SJSA1 (cell line): ENCODE results near the gene CCDC6. TPM values are rescaled to one million over a fixed set of nuclear protein-coding genes. Genes with fewer than 3 reads are reported as not detected.
A peak's percentile ranks its signal among the peaks of the same experiment; 100 is the strongest.
"Not testable (repeated sequence)": the region's sequence is repeated elsewhere in the genome, so short reads cannot be mapped to it uniquely, and the experiment has no call there.

Source experiments
- DNase-seq, 2 experiments: peaks; one replicate each; pipeline ENCODE4 v3.0.0-alpha.2; 2015 to 2020; ENCODE audit warnings: low spot score in 2 of 2, low read depth in 1 of 2
- H3K27ac ChIP-seq: fragments of 250-450 bp; sonication (Bioruptor Pico); 2 replicates; pipeline ENCODE4 v1.5.1; 2020; ENCODE audit warnings: mild to moderate bottlenecking, moderate library complexity
- H3K27me3 ChIP-seq: fragments of 250-450 bp; sonication (Bioruptor Pico); replicated peaks from 2 replicates; pipeline ENCODE4 v1.5.1; 2020; ENCODE audit warnings: mild to moderate bottlenecking, moderate library complexity
- H3K36me3 ChIP-seq: fragments of 250-450 bp; sonication (Bioruptor Pico); 2 replicates; pipeline ENCODE4 v1.5.1; 2020; ENCODE audit warnings: mild to moderate bottlenecking
- H3K4me1 ChIP-seq: fragments of 250-450 bp; sonication (Bioruptor Pico); replicated peaks from 2 replicates; pipeline ENCODE4 v1.6.1; 2021; ENCODE audit warnings: mild to moderate bottlenecking
- H3K4me3 ChIP-seq: fragments of 250-450 bp; sonication (Bioruptor Pico); 2 replicates; pipeline ENCODE4 v1.5.1; 2020; ENCODE audit warnings: mild to moderate bottlenecking
- H3K9me3 ChIP-seq: fragments of 250-450 bp; sonication (Bioruptor Pico); replicated peaks from 2 replicates; pipeline ENCODE4 v1.5.1; 2020; ENCODE audit warnings: mild to moderate bottlenecking
- total RNA-seq: library from RNA; depleted of rRNA; stranded (reverse); fragments of >200 nt; shearing (Covaris generic); gene quantifications from 2 replicates; pipeline ENCODE4 v1.2.3, GENCODE V29; 2014

Gene CCDC6
- total RNA-seq, 1 experiment from 2014 or later: 18.1 TPM

DNA sequence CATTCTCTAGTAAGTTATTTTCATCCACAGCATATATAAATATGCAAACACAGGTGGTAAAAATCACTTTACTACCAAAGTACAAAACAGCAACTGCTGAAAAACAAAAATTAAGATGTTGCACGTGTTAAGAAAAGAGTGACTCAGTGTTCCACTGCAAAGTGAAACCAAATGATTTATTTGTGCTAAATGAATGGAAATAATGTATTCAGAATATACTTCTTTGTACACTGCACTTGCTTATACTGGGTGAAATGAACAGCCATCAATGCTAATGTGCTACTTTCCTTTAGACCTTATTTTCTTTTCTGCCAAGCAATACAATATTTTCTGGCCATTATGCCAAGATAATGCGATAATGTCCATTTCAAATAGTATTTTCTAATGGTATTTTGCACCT is 114.8 kb downstream of the CCDC6 start:
- no peak overlapping the region for H3K27ac ChIP-seq
- no peaks in the 10 kb centered on the region for H3K4me1 ChIP-seq
- H3K4me3 ChIP-seq: no peak overlapping the region
- no peak for DNase-seq
- peaks cover 28% of the 10 kb centered on the region for H3K36me3 ChIP-seq
- no peaks in the 10 kb centered on the region for H3K9me3 ChIP-seq
- H3K27me3 ChIP-seq: no peaks in the 10 kb centered on the region

DNA sequence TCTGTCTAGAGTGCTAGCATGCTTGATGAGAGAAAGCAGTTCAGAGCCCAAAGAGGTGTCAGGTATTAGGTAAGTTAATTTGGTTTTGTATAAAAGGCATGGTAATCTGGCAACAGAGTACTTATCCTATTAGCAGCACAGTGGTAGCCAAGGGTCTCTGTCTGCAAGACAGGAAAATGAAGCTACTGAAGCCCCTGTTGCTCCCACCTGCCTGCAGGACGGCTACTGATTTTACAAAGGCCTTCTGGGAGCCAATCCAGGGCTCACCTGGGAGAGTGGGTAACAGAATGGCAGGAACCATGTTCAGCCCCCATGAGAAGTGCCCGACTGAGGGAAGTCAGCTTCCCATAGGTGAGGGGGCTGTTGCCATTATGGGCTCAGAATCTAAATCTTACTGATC is 116.3 kb downstream of the CCDC6 start:
- H3K9me3 ChIP-seq, H3K4me3 ChIP-seq, H3K27me3 ChIP-seq, DNase-seq, H3K27ac ChIP-seq, H3K4me1 ChIP-seq: not testable (repeated sequence)
- peaks cover 28% of the 10 kb centered on the region for H3K36me3 ChIP-seq

DNA sequence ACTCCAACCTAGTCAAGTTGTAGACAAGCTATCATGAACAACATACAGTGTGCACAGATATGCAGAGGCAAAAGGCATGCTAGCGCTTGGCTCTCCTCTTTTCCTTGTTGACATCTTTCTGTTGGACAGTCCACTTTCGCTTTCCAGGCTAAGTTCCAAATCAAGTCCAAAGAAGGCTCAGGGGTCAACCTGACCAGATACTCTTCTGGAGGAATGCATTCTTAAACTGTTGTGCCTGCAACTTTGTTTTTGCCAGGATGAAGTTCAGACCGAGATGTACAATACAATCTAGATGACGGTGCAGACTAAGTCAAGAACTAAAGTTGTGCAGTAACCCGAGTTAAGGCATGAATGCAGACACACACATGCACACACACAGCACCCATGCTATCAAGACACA is 117.4 kb downstream of the CCDC6 start:
- not testable (repeated sequence) for DNase-seq, H3K4me1 ChIP-seq, H3K27ac ChIP-seq, H3K9me3 ChIP-seq, H3K4me3 ChIP-seq, H3K27me3 ChIP-seq
- peaks cover 28% of the 10 kb centered on the region for H3K36me3 ChIP-seq

DNA sequence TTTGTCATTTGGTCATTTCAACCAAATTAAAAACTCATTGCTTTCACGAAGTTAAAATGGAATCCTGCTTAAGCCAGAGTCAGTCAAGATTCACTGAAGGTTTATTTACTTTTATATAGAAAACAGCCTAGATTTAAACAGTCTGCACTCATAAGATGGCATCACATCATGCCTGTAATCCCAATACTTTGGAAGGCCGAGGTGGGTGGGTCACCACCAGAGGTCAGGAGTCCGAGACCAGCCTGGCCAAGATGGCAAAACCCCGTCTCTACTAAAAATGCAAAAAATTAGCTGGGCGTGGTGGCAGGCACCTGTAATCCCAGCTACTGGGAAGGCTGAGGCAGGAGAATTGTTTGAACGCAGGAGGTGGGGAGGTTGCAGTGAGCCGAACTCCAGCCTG is 119.3 kb downstream of the CCDC6 start:
- not testable (repeated sequence) for H3K4me3 ChIP-seq, H3K9me3 ChIP-seq, H3K27me3 ChIP-seq, H3K4me1 ChIP-seq, DNase-seq, H3K27ac ChIP-seq
- peaks cover 17% of the 10 kb centered on the region for H3K36me3 ChIP-seq

DNA sequence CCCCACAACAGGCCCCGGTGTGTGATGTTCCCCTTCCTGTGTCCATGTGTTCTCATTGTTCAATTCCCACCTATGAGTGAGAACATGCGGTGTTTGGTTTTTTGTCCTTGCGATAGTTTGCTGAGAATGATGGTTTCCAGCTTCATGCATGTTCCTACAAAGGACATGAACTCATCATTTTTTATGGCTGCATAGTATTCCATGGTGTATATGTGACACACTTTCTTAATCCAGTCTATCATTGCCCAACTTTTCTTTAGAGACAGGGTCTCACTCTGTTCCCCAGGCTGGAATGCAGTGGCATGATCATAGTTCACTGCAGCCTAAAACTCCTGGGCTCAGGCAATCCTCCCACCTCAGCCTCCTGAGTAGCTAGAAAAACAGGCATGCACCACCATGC is 120.9 kb downstream of the CCDC6 start:
- H3K9me3 ChIP-seq, H3K27ac ChIP-seq: not testable (repeated sequence)

DNA sequence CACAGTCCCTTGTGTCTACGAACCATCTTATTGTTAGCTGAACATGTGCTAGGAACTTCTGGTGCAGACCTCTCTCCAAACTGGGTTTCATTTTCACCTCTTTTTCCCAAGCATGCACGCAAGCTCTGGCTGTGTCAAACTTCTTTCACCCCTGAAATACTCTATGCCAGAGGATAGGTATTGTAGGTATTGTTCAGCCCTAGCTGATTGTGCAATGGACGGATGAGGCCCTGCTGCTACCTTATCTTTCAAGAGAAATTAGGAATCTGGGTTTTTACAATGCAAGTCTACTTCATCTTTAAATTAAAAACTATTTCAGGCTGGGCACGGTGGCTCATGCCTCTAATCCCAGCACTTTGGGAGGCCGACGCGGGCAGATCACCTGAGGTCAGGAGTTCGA is 124.8 kb downstream of the CCDC6 start:
- no peak overlapping the region for H3K4me3 ChIP-seq
- H3K27ac ChIP-seq: no peak overlapping the region
- H3K9me3 ChIP-seq: no peaks in the 10 kb centered on the region
- no peaks in the 10 kb centered on the region for H3K36me3 ChIP-seq
- no peak for DNase-seq
- peaks cover 10% of the 10 kb centered on the region for H3K4me1 ChIP-seq
- no peaks in the 10 kb centered on the region for H3K27me3 ChIP-seq

More for the DNA sequence above, 120.9 kb downstream of the CCDC6 start:
- DNase-seq, H3K27me3 ChIP-seq, H3K36me3 ChIP-seq, H3K4me3 ChIP-seq, H3K4me1 ChIP-seq: not testable (repeated sequence)

DNA sequence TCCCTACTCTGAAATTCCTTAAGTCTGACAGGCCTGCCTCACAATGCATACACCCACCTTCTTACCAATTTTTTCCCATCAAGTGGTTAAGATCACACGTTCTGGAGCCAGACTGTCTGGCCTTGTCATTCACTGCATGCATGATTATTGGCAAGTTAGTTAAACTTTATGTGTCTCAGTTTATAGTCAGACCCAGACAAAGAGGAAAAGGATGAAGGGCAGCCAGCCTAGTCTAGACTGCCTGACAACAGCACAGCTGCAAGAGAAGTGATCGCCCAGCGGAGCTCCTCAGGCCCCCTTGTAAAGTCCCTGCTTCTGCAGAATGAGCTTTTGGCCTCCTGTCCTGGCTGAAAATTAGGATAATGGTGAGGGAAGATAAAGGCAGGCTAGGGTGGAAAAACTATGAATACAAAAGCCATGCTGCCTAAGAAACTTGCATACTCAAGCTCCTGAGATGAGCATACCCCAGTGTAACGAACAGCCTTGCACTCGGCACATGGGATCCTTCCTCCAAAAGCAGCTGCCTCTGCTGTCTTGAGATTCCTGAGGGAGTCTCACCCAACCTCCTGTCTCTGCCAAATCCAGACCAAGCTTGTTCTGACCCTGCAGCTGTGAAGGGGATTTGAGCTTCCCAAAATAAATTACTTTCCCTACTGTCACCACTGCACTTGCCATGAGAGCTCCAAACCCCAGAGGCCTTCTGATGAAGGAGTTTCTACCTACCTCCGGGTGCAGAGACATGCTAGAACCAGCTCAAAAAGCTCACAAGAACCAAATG is 126.4 kb downstream of the CCDC6 start:
- H3K27ac ChIP-seq: no peak overlapping the region
- DNase-seq: peak in 1 of 2 experiments; percentile 29

DNA sequence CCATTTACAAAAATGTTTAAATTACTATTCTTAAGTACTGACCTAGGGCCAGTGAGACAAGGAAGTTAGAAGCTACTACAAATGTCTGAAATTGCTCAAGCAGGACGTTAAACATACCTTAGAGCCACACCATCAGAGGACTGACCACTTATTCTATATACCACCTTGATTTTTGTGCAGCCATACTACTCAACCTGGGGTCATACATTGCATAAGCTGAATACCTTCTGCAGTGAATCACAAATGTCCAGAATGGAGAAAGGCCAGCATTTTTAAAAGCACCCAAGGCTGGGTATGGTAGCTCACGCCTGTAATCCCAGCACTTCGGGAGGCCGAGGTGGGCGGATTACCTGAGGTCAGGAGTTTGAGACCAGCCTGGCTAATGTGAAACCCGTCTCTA is 131.9 kb downstream of the CCDC6 start:
- Histone ChIP-seq H3K4me1 (peaks cover 2% of the 10 kb centered on the region), H3K27me3 (no peaks in the 10 kb centered on the region), H3K27ac (no peak overlapping the region), H3K4me3 (no peak overlapping the region), H3K9me3 (no peaks in the 10 kb centered on the region), H3K36me3 (no peaks in the 10 kb centered on the region)
- no peak for DNase-seq

More for the DNA sequence above, 126.4 kb downstream of the CCDC6 start:
- Histone ChIP-seq H3K9me3 (no peaks in the 10 kb centered on the region), H3K4me3 (no peak overlapping the region), H3K36me3 (no peaks in the 10 kb centered on the region), H3K27me3 (no peaks in the 10 kb centered on the region), H3K4me1 (peaks cover 10% of the 10 kb centered on the region)

DNA sequence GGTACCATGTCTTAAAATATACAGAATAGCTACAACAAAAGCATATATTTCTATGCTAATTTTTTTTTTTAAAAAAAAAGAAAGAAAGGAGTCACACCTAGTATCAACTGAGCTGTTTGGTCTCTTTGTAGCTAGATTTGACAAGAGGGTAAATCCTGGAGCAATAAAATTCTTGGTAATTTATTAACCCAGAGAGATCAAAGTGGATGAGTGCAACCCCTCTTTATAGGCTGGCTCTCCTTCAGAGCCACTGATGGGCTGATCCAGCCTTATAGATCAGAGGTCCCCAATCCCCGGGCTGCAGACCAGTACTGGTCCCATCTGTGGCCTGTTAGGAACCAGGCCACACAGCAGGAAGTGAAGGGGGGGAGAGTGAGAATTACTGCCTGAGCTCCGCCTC is 133.3 kb downstream of the CCDC6 start:
- Histone ChIP-seq H3K9me3 (no peaks in the 10 kb centered on the region), H3K36me3 (no peaks in the 10 kb centered on the region), H3K4me3 (no peak overlapping the region), H3K4me1 (no peaks in the 10 kb centered on the region), H3K27me3 (no peaks in the 10 kb centered on the region), H3K27ac (no peak overlapping the region)
- DNase-seq: no peak

DNA sequence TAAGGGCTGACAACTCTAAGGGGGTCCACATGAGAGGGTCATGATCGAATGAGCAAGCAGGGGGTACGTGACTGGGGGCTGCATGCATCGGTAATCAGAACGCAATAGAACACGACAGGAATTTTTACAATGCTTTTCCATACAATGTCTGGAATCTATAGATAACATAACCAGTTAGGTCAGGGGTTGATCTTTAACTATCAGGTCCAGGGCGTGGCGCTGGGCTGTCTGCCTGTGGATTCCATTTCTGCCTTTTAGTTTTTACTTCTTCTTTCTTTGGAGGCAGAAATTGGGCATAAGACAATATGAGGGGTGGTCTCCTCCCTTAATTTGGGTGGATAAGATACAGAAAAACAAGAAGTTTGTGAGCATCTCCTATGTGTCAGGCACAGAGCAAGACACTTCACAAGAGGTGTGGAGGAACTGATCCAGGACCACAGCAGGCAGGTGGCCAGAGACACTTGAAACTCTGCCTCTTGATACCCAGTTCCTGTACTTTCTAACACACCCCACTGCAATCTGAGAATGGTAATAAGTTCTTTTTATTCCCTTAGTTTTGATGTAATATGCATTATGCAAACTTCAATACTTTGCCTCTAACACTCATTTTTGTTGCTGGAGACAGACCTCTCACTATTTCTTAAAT is 135.1 kb downstream of the CCDC6 start:
- H3K27ac ChIP-seq: no peak overlapping the region

DNA sequence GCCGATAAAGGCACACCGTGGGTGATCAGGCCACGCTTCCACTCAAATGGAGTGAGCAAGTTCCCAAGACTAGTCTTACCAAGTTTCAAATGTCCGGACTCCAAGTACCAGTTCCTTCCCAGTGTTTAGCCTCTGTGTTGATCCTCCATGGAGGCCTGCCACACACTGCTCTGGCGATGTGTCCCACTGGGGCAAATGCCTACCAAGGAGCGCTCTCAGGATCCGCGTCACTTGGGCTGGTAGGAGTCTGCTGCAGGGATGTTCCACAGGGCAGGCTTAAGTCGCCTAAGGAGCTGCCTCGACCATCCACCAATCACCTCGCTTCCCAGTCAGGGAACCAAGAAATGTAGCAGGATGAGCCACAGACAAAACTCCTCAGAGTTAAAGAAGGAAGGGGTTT is 135.7 kb downstream of the CCDC6 start:
- no peak overlapping the region for H3K4me3 ChIP-seq
- H3K4me1 ChIP-seq: no peaks in the 10 kb centered on the region
- DNase-seq: peak in 1 of 2 experiments; percentile 10
- no peaks in the 10 kb centered on the region for H3K27me3 ChIP-seq
- H3K36me3 ChIP-seq: no peaks in the 10 kb centered on the region
- H3K27ac ChIP-seq: no peak overlapping the region
- no peaks in the 10 kb centered on the region for H3K9me3 ChIP-seq

More for the DNA sequence above, 135.1 kb downstream of the CCDC6 start:
- Histone ChIP-seq H3K9me3 (no peaks in the 10 kb centered on the region), H3K36me3 (no peaks in the 10 kb centered on the region), H3K4me3 (no peak overlapping the region), H3K4me1 (no peaks in the 10 kb centered on the region), H3K27me3 (no peaks in the 10 kb centered on the region)
- no peak for DNase-seq

DNA sequence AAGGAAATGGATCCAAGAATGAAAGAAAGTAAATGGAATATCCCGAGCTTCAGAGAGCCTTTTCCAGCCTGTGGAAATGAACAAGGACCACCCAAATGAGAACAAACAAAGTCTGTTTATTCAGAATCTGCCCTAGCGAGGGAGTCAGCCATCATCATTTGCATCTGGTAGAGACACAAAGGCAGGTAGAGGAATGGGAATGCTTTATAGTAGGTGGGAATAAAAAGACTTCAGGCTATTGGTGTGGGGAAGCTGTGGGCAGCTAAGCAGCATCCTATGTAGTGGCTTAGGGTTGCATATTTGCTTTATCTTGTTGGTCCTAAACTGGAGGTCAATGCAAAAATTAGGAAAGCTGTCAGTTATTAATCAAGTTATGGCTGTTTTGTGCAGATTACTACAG is 143.9 kb downstream of the CCDC6 start:
- H3K36me3 ChIP-seq: no peaks in the 10 kb centered on the region

DNA sequence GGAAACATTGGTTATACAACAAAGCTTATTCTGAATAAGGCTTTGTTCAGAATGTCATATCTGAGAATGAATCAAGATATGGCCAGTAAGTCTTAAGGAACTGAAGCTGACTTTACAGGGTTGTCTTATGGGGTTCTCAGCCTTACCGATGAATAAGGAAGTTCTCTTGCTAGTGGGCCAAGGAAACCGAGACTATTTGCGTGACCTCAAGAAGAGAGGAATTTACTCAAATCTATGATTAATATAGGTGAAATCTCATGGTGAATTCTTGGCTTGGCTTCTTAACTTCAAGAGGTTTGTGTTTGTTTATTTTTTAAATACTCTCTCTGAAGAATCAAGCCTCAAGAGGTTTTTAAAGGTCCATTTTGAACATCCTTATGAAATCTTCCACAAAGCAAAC is 148.4 kb downstream of the CCDC6 start:
- Histone ChIP-seq H3K4me1 (peaks cover 24% of the 10 kb centered on the region), H3K36me3 (no peaks in the 10 kb centered on the region), H3K4me3 (no peak overlapping the region), H3K9me3 (no peaks in the 10 kb centered on the region; the same call in 1 of the 2 replicates), H3K27ac (peak overlapping the region; percentile 66), H3K27me3 (no peaks in the 10 kb centered on the region)
- peak; percentile 37 to 72 for DNase-seq

More for the DNA sequence above, 143.9 kb downstream of the CCDC6 start:
- H3K27me3 ChIP-seq: no peaks in the 10 kb centered on the region
- peaks cover 22% of the 10 kb centered on the region for H3K4me1 ChIP-seq
- no peaks in the 10 kb centered on the region; the same call in 1 of the 2 replicates for H3K9me3 ChIP-seq
- peak in 1 of 2 experiments; percentile 2 for DNase-seq
- no peak overlapping the region for H3K27ac ChIP-seq
- no peak overlapping the region for H3K4me3 ChIP-seq

DNA sequence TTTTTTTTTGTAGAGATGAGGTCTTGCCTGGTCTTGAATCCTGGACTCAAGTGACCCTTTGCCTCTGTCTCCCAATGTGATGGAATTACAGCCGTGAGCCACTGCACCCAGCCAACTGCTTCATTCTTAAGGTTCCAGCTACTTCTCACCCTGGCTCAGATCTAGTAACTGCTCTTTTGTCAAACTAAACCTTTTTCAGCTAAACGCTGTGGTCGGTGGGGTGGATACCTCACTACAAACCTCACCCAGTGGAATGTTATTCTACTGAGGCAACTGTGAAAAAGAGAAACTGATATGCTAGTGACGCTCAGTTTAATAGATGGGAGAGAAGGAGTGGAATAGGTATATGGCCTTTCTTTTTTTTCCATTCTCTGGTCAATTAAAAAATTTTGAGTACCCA is 151.4 kb downstream of the CCDC6 start:
- Histone ChIP-seq H3K9me3 (no peaks in the 10 kb centered on the region; the same call in 1 of the 2 replicates), H3K27me3 (no peaks in the 10 kb centered on the region), H3K4me3 (no peak overlapping the region), H3K4me1 (peaks cover 15% of the 10 kb centered on the region), H3K36me3 (no peaks in the 10 kb centered on the region), H3K27ac (no peak overlapping the region)
- peak in 1 of 2 experiments; percentile 4 for DNase-seq
